ENCODE results near the gene NHLRC1.

Gene NHLRC1

DNA sequence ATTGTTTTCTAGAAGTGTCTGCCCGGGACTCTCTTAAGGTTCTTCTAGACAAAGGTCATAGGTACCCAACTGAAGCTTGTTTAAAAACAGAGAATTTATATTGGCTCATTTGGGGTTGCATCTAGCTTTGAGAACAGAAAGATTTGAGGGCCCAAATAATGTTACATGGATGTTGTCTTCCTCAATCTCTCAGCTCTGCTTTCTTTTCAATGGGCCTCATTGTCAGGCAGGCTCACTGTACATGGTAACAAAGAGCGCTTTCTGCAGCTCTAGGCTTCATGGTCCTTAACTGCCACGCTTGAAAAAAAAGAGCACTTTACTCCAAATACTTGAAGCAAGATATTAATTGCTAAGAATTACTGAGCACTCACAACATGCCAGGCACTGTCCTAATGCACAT is 22.2 kb downstream of the NHLRC1 start:
- Histone ChIP-seq H3K4me1 (ENCODE audit: control insufficient read depth in 2 of 2, insufficient read depth in 1 of 2, low read depth in 1 of 2, low read length in 2 of 2) (peaks cover 0 to 5% of the 10 kb centered on the region in 2 donors), H2BK12ac (ENCODE audit: low read length) (no peak overlapping the region), H3K27me3 (ENCODE audit: control insufficient read depth in 3 of 3, insufficient read depth in 3 of 3, low read depth in 1 of 3, low read length in 3 of 3) (no peaks in the 10 kb centered on the region), H3K36me3 (replicated peaks in 1 of 2; ENCODE audit: control insufficient read depth in 2 of 2, insufficient read depth in 2 of 2, low read length in 2 of 2) (no peaks in the 10 kb centered on the region), H2AK5ac (ENCODE audit: low read depth, low read length) (no peak overlapping the region), H2BK15ac (ENCODE audit: low read length) (no peak overlapping the region), H2AFZ (ENCODE audit: low read length) (no peak overlapping the region), H3K9me3 (replicated peaks in 1 of 2; ENCODE audit: control insufficient read depth in 2 of 2, insufficient read depth in 1 of 2, low read depth in 1 of 2, low read length in 2 of 2) (no peaks in the 10 kb centered on the region), H3K14ac (ENCODE audit: low read length) (no peak overlapping the region), H2BK120ac (ENCODE audit: low read depth, low read length) (no peak overlapping the region), H4K91ac (ENCODE audit: low read depth, low read length, poor library complexity) (no peak overlapping the region), H3K4me3 (ENCODE audit: low read length in 2 of 2) (no peak overlapping the region), H3K27ac (replicated peaks; ENCODE audit: low read length) (no peak overlapping the region), H3K23ac (ENCODE audit: low read depth, low read length, poor library complexity) (no peak overlapping the region), H3K18ac (ENCODE audit: low read length) (no peak overlapping the region), H3K9ac (ENCODE audit: low read depth, low read length, poor library complexity) (no peak overlapping the region), H2BK5ac (ENCODE audit: low read length) (no peak overlapping the region), H3K79me1 (ENCODE audit: low read depth, low read length) (no peaks in the 10 kb centered on the region), H4K8ac (ENCODE audit: low read depth, low read length) (no peak overlapping the region), H3K4ac (ENCODE audit: low read length) (no peak overlapping the region), H3K4me2 (ENCODE audit: insufficient read depth, low read length, poor library complexity, severe bottlenecking) (no peak overlapping the region)
- WGBS, 2 donors (ENCODE audit: extremely low coverage in 2 of 2, insufficient read length in 2 of 2, insufficient replicate concordance in 1 of 2): no CpG with 5 or more reads among the region's 3 CpGs
- no peak for DNase-seq (ENCODE audit: low spot score)

DNA sequence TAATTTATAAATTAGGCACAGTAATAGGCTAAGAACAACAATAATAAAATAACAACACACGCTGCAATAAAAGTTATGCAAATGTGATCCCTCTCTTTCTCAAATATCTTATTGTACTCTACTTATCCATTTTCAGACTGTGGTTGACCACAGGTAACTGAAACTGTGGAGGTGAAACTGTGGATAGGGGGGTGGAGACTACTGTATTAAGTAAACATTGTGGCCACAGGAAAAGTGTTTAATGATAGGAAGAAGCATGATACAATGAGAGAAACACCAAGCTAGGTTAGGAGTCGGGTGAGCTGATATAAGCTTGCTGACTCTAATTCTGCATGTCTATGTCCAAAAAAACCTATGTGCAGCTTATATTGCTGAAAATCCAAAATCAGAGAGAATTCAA is 23.0 kb downstream of the NHLRC1 start:
- H4K91ac ChIP-seq (ENCODE audit: low read depth, low read length, poor library complexity): no peak overlapping the region

DNA sequence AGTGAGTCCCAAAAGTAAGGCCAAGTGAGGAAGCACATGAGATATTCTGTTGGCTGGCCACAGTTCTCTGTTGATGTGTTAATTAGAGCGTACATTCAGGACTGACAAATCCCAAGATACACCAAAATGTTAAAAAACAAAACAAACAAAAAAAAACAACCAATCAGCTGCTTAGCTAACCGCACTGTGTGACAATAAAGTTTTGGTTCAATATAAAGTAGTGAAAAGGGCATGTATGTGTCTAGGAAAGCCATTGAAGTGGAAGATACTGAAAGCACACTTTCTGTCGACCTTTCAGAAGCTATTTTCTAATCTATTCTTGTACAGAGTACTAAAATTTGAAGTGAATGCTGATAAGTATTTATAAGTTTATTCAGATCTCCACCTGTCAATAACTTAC is 26.1 kb downstream of the NHLRC1 start:
- H4K91ac ChIP-seq (ENCODE audit: low read depth, low read length, poor library complexity): no peak overlapping the region
- H2BK15ac ChIP-seq (ENCODE audit: low read length): no peak overlapping the region
- WGBS, 2 donors (ENCODE audit: extremely low coverage in 2 of 2, insufficient read length in 2 of 2, insufficient replicate concordance in 1 of 2): no CpG with 5 or more reads among the region's 3 CpGs
- peaks cover 0 to 5% of the 10 kb centered on the region in 2 donors for H3K4me1 ChIP-seq (ENCODE audit: control insufficient read depth in 2 of 2, insufficient read depth in 1 of 2, low read depth in 1 of 2, low read length in 2 of 2)
- no peak overlapping the region for H2BK120ac ChIP-seq (ENCODE audit: low read depth, low read length)
- no peak overlapping the region for H3K4me3 ChIP-seq (ENCODE audit: low read length in 2 of 2)
- no peak overlapping the region for H3K23ac ChIP-seq (ENCODE audit: low read depth, low read length, poor library complexity)
- H3K4ac ChIP-seq (ENCODE audit: low read length): no peak overlapping the region
- no peak overlapping the region for H3K18ac ChIP-seq (ENCODE audit: low read length)
- H2BK5ac ChIP-seq (ENCODE audit: low read length): no peak overlapping the region
- no peaks in the 10 kb centered on the region for H3K9me3 ChIP-seq (replicated peaks in 1 of 2; ENCODE audit: control insufficient read depth in 2 of 2, insufficient read depth in 1 of 2, low read depth in 1 of 2, low read length in 2 of 2)
- no peak overlapping the region for H3K4me2 ChIP-seq (ENCODE audit: insufficient read depth, low read length, poor library complexity, severe bottlenecking)
- H3K14ac ChIP-seq (ENCODE audit: low read length): no peak overlapping the region
- H3K9ac ChIP-seq (ENCODE audit: low read depth, low read length, poor library complexity): no peak overlapping the region
- H3K27ac ChIP-seq (replicated peaks; ENCODE audit: low read length): no peak overlapping the region
- no peaks in the 10 kb centered on the region for H3K36me3 ChIP-seq (replicated peaks in 1 of 2; ENCODE audit: control insufficient read depth in 2 of 2, insufficient read depth in 2 of 2, low read length in 2 of 2)
- H3K79me1 ChIP-seq (ENCODE audit: low read depth, low read length): no peaks in the 10 kb centered on the region
- no peak overlapping the region for H2AK5ac ChIP-seq (ENCODE audit: low read depth, low read length)
- no peak overlapping the region for H2AFZ ChIP-seq (ENCODE audit: low read length)
- H2BK12ac ChIP-seq (ENCODE audit: low read length): no peak overlapping the region
- DNase-seq (ENCODE audit: low spot score): no peak
- H4K8ac ChIP-seq (ENCODE audit: low read depth, low read length): no peak overlapping the region
- H3K27me3 ChIP-seq (ENCODE audit: control insufficient read depth in 3 of 3, insufficient read depth in 3 of 3, low read depth in 1 of 3, low read length in 3 of 3): no peaks in the 10 kb centered on the region

More for the DNA sequence above, 23.0 kb downstream of the NHLRC1 start:
- H4K8ac ChIP-seq (ENCODE audit: low read depth, low read length): no peak overlapping the region
- H3K14ac ChIP-seq (ENCODE audit: low read length): no peak overlapping the region
- no peaks in the 10 kb centered on the region for H3K9me3 ChIP-seq (replicated peaks in 1 of 2; ENCODE audit: control insufficient read depth in 2 of 2, insufficient read depth in 1 of 2, low read depth in 1 of 2, low read length in 2 of 2)
- H3K18ac ChIP-seq (ENCODE audit: low read length): no peak overlapping the region
- no peak overlapping the region for H2BK12ac ChIP-seq (ENCODE audit: low read length)
- peaks cover 0 to 5% of the 10 kb centered on the region in 2 donors for H3K4me1 ChIP-seq (ENCODE audit: control insufficient read depth in 2 of 2, insufficient read depth in 1 of 2, low read depth in 1 of 2, low read length in 2 of 2)
- no peak overlapping the region for H3K9ac ChIP-seq (ENCODE audit: low read depth, low read length, poor library complexity)
- H2AFZ ChIP-seq (ENCODE audit: low read length): no peak overlapping the region
- no peak overlapping the region for H2BK5ac ChIP-seq (ENCODE audit: low read length)
- WGBS, 2 donors (ENCODE audit: extremely low coverage in 2 of 2, insufficient read length in 2 of 2, insufficient replicate concordance in 1 of 2): no CpG with 5 or more reads among the region's 2 CpGs
- H3K4me2 ChIP-seq (ENCODE audit: insufficient read depth, low read length, poor library complexity, severe bottlenecking): no peak overlapping the region
- H3K4me3 ChIP-seq (ENCODE audit: low read length in 2 of 2): no peak overlapping the region
- no peak overlapping the region for H2BK15ac ChIP-seq (ENCODE audit: low read length)
- H3K4ac ChIP-seq (ENCODE audit: low read length): no peak overlapping the region
- H3K23ac ChIP-seq (ENCODE audit: low read depth, low read length, poor library complexity): no peak overlapping the region
- H3K79me1 ChIP-seq (ENCODE audit: low read depth, low read length): no peaks in the 10 kb centered on the region
- no peaks in the 10 kb centered on the region for H3K27me3 ChIP-seq (ENCODE audit: control insufficient read depth in 3 of 3, insufficient read depth in 3 of 3, low read depth in 1 of 3, low read length in 3 of 3)
- DNase-seq (ENCODE audit: low spot score): no peak
- H2BK120ac ChIP-seq (ENCODE audit: low read depth, low read length): no peak overlapping the region
- no peak overlapping the region for H2AK5ac ChIP-seq (ENCODE audit: low read depth, low read length)
- no peak overlapping the region for H3K27ac ChIP-seq (replicated peaks; ENCODE audit: low read length)
- H3K36me3 ChIP-seq (replicated peaks in 1 of 2; ENCODE audit: control insufficient read depth in 2 of 2, insufficient read depth in 2 of 2, low read length in 2 of 2): no peaks in the 10 kb centered on the region

DNA sequence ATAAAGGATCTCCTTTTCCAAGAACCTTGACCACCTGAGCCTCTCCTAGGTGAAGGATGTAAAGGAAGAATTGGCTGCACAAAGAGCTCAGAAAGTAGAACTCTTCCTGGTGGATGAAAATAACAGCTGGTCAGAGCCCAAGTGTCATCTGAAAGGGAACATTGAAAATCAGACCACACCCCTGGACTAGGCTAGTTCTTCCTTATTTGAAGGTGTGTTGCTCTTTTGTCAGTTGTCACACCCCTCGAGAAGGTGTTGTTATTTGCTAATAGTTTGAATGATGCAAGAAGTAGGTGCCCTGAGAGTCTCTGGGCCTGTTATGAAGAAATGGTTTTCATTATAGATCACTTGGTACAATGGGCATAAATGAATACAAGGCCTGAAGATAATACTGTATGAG is 31.1 kb downstream of the NHLRC1 start:
- H4K91ac ChIP-seq (ENCODE audit: low read depth, low read length, poor library complexity): no peak overlapping the region
- WGBS, 2 donors (ENCODE audit: extremely low coverage in 2 of 2, insufficient read length in 2 of 2, insufficient replicate concordance in 1 of 2): no CpG with 5 or more reads among the region's 1 CpG

More for the DNA sequence above, 31.1 kb downstream of the NHLRC1 start:
- Histone ChIP-seq H3K18ac (ENCODE audit: low read length) (no peak overlapping the region), H3K4me1 (ENCODE audit: control insufficient read depth in 2 of 2, insufficient read depth in 1 of 2, low read depth in 1 of 2, low read length in 2 of 2) (no peaks in the 10 kb centered on the region), H3K27me3 (ENCODE audit: control insufficient read depth in 3 of 3, insufficient read depth in 3 of 3, low read depth in 1 of 3, low read length in 3 of 3) (no peaks in the 10 kb centered on the region), H3K27ac (replicated peaks; ENCODE audit: low read length) (no peak overlapping the region), H2BK120ac (ENCODE audit: low read depth, low read length) (no peak overlapping the region), H3K36me3 (replicated peaks in 1 of 2; ENCODE audit: control insufficient read depth in 2 of 2, insufficient read depth in 2 of 2, low read length in 2 of 2) (no peaks in the 10 kb centered on the region), H2AFZ (ENCODE audit: low read length) (no peak overlapping the region), H3K14ac (ENCODE audit: low read length) (no peak overlapping the region), H2AK5ac (ENCODE audit: low read depth, low read length) (no peak overlapping the region), H2BK15ac (ENCODE audit: low read length) (no peak overlapping the region), H4K8ac (ENCODE audit: low read depth, low read length) (no peak overlapping the region), H3K9ac (ENCODE audit: low read depth, low read length, poor library complexity) (no peak overlapping the region), H3K9me3 (replicated peaks in 1 of 2; ENCODE audit: control insufficient read depth in 2 of 2, insufficient read depth in 1 of 2, low read depth in 1 of 2, low read length in 2 of 2) (peaks cover 0 to 8% of the 10 kb centered on the region in 2 donors), H2BK12ac (ENCODE audit: low read length) (no peak overlapping the region), H3K23ac (ENCODE audit: low read depth, low read length, poor library complexity) (no peak overlapping the region), H3K4me2 (ENCODE audit: insufficient read depth, low read length, poor library complexity, severe bottlenecking) (no peak overlapping the region), H2BK5ac (ENCODE audit: low read length) (no peak overlapping the region), H3K4me3 (ENCODE audit: low read length in 2 of 2) (no peak overlapping the region), H3K4ac (ENCODE audit: low read length) (no peak overlapping the region), H3K79me1 (ENCODE audit: low read depth, low read length) (no peaks in the 10 kb centered on the region)
- DNase-seq (ENCODE audit: low spot score): no peak

All from neuronal stem cell (in vitro differentiated cells).